Measurements from ENCODE around the gene NFE2L2. TPM values are rescaled to one million over a fixed set of nuclear protein-coding genes. Genes with fewer than 3 reads are reported as not detected.

The NFE2L2 gene
- 56.9 and 81.7 TPM in 2 replicates for total RNA-seq

DNA sequence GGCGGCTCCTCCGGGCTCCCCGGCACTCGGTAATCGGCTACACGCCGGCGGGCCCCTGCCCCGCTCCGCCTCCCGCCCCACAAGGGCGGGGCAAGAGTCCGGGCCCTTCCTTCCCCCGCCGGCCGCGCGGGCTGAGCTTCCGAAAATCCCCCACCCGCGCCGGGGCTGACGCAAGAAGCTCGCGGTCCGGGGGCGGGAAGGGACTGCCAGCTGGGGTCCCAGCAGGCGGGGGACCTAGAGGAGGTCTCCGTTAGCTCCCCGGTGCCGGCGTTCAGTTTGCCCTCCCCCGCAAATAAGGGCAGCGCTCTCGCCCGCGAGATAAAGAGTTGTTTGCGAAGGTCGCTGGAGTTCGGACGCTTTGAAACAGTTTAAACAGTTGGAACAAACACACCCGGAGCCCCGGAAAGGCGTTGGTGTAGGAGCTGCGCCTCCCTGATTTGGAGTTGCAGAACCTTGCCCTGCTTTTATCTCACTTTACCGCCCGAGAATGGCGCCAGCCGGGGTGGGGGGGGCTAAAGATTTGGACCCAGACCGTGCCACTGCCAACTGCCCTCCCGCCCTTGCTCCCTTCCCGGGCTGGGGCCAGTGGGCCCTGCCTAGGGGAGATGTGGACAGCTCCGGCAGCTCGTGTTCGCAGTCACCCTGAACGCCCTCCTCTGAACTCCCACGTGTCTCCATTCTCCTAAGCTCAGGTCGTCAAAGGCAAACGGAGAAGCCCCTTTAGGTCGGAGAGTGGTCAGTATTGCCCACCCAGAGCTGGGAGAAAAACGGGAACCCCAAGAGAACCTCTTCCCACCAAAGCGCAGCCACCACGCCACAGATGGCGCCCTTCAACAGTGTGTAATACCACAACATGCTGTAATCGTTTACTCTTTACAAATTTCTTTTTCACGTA, at the start of gene NFE2L2:
NFE2L2 (minus strand) TSS at position 35 of the 895 bp plus-strand sequence. CDS start 151 bp downstream, outside the sequence.

DNA sequence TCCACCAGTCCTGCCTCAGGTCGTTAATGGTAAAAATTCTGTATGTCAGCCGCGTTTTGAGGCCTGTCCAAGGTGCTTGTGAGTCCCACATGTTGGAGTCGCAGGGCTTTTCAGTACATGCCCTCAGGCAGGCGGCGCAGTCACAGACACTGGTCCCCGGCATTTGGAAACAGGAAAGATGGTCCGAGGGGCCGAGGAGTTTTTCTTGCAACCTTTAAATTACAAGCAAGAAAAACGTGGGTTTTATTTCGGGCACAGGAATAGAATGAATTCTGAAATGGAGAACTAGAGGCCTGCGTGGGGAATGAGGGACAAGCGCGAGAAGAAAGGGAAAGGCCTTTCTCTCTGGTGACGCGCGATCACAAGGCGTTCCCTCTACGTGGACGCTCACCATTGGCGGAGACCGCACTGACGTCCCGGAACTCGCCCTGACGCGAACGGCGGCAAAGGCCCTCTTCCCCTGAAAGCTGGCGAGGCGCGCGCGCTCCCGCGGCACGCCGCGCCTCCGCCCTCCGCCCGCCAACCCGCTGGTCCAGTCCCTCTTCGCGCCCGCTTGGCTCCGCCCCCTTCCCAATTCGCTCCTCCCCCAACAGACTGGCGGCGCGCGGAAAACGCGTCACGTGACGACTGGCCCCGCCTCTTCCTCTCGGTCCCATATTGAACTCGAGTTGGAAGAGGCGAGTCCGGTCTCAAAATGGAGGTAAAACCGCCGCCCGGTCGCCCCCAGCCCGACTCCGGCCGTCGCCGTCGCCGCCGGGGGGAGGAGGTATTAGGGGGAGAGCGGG, 52.2 kb downstream of the NFE2L2 start, which contains the start of gene HNRNPA3:
HNRNPA3 (plus strand) TSS at position 689 of the 785 bp plus-strand sequence; CDS start at position 695, 6 bp downstream.

Other genes starting within 250 kb of the NFE2L2 start
- 42.7 and 56.3 TPM in 2 replicates for gene HNRNPA3, start 51.9 kb downstream of the NFE2L2 start, total RNA-seq
- 32.3 and 44.1 TPM in 2 replicates for gene AGPS, start 128.0 kb upstream of the NFE2L2 start, total RNA-seq